ENCODE data around the gene PCDHA13.

Gene PCDHA13

DNA sequence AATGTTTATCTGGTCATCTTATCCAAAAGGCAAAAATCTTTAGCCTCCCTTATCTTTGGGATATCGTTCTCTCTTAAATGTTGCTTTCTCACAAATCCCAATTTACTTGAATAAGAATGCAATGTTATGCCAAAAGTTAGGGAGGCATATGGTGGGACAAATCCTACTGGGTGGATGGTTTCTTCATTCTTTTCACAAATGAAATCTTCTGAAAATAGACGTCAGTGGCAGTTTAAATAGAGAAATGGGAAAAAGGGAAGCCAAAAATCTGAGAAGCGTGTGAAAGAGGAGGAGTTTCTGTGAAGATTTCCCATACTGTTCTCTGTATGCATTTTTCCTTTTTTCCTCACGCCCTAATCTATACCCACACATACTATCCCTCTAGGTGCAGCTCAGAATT lies 41.7 kb downstream of the PCDHA13 start:
- H3K9me3 Mint-ChIP-seq, result no peaks in the 10 kb centered on the region
- H3K4me3 Mint-ChIP-seq, result no peak overlapping the region
- no peaks in the 10 kb centered on the region for H3K36me3 Mint-ChIP-seq (ENCODE audit: low read depth)
- peaks cover 61% of the 10 kb centered on the region for H3K27me3 Mint-ChIP-seq
- H3K27ac Mint-ChIP-seq, result no peak overlapping the region
- peaks cover 9% of the 10 kb centered on the region for H3K4me1 Mint-ChIP-seq (ENCODE audit: low read depth)
- DNase-seq, result no peak

DNA sequence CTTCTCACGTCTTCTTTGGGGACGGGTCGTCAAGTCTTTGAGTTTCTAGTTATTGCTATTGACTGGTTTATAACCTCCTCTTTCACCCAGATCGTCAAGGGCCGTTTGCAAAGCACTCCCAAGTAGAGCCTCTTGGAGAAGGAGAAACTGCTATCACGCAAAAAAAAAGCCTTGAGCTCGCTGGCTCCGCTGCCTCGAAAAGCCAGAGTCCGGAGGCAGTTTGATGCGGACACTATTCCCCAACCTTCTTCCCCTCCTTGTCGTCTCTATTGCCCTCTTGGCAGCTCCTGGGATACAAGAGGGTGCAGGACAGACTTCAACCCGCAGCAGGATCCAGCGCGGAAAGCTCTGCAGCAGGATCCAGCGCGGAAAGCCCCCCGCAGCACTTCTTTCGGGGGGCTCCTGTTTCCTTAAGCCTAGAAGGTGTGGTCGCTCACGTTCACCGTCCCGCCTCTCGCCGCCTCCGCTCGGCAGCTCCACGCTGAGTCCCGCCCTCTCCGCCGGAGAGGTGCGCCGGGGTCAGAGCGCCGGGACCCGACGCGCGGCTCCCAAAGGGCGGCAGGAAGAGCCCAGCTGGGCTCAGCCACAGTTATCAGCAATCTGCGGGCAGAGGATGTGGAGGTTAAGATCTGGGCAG lies 44.0 kb downstream of the PCDHA13 start, which contains the start of gene PCDHAC1:
PCDHAC1 (plus strand) TSS at position 494 of the 637 bp plus-strand sequence. CDS start 594 bp downstream, outside the sequence.
- Mint-ChIP-seq H3K9me3 (peaks cover 4% of the 10 kb centered on the region), H3K4me1 (ENCODE audit: low read depth) (peaks cover 9% of the 10 kb centered on the region), H3K27ac (no peak within 1 kb of the TSS), H3K36me3 (ENCODE audit: low read depth) (no peaks in the 10 kb centered on the region), H3K27me3 (peaks cover 67% of the 10 kb centered on the region), H3K4me3 (peak within 1 kb of the TSS; percentile 48)
- DNase-seq, result no peak

DNA sequence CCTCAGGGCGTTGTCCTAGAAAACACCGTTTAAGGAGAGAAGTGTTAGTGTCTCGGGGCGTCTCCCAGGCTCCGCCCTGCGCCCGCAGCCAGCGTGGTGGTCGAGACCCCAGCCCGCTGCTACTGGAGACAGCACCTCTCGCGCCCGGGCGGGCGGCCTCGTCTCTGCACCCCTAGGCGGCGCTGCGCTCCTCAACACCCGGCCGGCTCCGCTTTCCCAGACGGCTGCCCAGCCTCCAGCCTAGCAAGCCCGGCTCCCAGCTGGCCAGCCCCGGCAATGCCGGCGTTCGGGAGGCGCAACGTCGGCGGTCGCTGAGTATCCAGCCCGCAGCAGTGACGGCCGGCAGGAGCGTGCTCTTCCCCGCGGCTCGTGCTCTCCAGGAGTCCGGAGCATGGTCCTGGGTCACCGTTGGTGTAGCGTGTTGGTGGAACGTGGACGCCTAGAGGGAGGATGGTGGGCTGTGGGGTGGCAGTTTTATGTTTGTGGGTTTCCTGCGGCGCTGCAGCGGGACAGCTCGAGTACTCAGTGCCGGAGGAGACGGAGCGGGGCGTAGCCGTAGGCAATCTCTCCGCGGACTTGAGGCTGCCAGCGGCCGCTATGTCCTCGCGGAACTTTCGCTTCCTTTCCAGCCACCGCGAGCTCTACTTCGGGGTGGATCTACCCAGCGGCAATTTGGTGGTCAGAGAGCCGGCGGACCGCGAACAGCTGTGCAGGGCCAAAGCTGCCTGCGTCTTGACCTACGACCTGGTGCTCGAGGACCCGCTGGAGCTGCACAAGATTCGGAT lies 44.7 kb downstream of the PCDHA13 start:
- Mint-ChIP-seq H3K9me3 (peaks cover 4% of the 10 kb centered on the region), H3K27me3 (peaks cover 71% of the 10 kb centered on the region), H3K27ac (no peak overlapping the region), H3K4me3 (peak overlapping the region; percentile 48), H3K4me1 (ENCODE audit: low read depth) (peaks cover 9% of the 10 kb centered on the region), H3K36me3 (ENCODE audit: low read depth) (no peaks in the 10 kb centered on the region)
- DNase-seq, result peak; percentile 49

DNA sequence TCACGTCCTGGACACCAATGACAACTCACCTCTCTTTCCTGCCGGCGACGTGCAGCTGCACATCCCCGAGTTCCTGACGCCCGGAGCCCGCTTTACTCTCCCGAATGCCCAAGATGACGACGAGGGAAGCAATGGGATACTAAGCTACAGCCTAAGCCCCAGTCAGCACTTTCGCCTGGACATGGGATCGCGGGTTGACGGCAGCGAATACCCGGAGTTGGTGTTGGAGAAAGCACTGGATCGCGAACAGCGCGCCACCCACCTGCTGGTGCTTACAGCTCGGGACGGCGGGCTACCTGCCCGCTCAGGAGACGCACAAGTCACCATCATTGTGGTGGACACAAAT lies 45.3 kb downstream of the PCDHA13 start:
- peaks cover 4% of the 10 kb centered on the region for H3K9me3 Mint-ChIP-seq
- H3K4me3 Mint-ChIP-seq, result peak overlapping the region; percentile 48
- peaks cover 68% of the 10 kb centered on the region for H3K27me3 Mint-ChIP-seq
- no peaks in the 10 kb centered on the region for H3K36me3 Mint-ChIP-seq (ENCODE audit: low read depth)
- no peak for DNase-seq
- H3K4me1 Mint-ChIP-seq (ENCODE audit: low read depth), result peaks cover 9% of the 10 kb centered on the region
- no peak overlapping the region for H3K27ac Mint-ChIP-seq

Data from activated T-cell treated with anti-CD3 and anti-CD28 coated beads, Interleukin-2, amount 50 U/mL, for 24 hours (primary cell).